Astrocyte (in vitro differentiated cells and primary cell): ENCODE results near the gene FGF12. TPM values are rescaled to one million over a fixed set of nuclear protein-coding genes. Genes with fewer than 3 reads are reported as not detected.
A peak's percentile ranks its signal among the peaks of the same experiment; 100 is the strongest.

Source experiments
- DNase-seq: peaks from one replicate; pipeline ENCODE4 v3.0.0-alpha.2; 2010; ENCODE audit warnings: low read depth
- FAIRE-seq: peaks from 2 replicates; lab custom pipeline; 2011; peaks lifted over from hg19 to GRCh38; lab: Jason Lieb, UNC
- H2AFZ ChIP-seq: 2 replicates; pipeline ENCODE4 v1.6.0; 2012; ENCODE audit warnings: low read depth, low read length, inconsistent platforms
- H3K27ac ChIP-seq: 2 replicates; pipeline ENCODE4 v1.5.1; 2011; ENCODE audit warnings: low read depth, low read length, inconsistent platforms
- H3K27me3 ChIP-seq: 2 replicates; pipeline ENCODE4 v1.6.0; 2011; ENCODE audit warnings: low read length, inconsistent platforms; ENCODE audit not compliant: insufficient read depth
- H3K36me3 ChIP-seq: 2 replicates; pipeline ENCODE4 v1.5.1; 2011; ENCODE audit warnings: low read length, inconsistent platforms; ENCODE audit not compliant: insufficient read depth
- H3K4me1 ChIP-seq: 2 replicates; pipeline ENCODE4 v1.5.1; 2011; ENCODE audit warnings: low read length, inconsistent platforms; ENCODE audit not compliant: insufficient read depth
- H3K4me2 ChIP-seq: 2 replicates; pipeline ENCODE4 v1.6.0; 2012; ENCODE audit warnings: low read length, inconsistent platforms
- H3K4me3 ChIP-seq: 2 replicates; pipeline ENCODE4 v1.5.1; 2011; ENCODE audit warnings: low read depth, mild to moderate bottlenecking, low read length, inconsistent platforms; ENCODE audit not compliant: insufficient read depth
- H3K79me2 ChIP-seq: 2 replicates; pipeline ENCODE4 v1.6.0; 2012; ENCODE audit warnings: mild to moderate bottlenecking, low read length, inconsistent platforms; ENCODE audit not compliant: insufficient read depth
- H3K9ac ChIP-seq: 2 replicates; pipeline ENCODE4 v1.6.0; 2012; ENCODE audit warnings: mild to moderate bottlenecking, low read length, inconsistent platforms
- H3K9me3 ChIP-seq: 2 replicates; pipeline ENCODE4 v1.5.1; 2012; ENCODE audit warnings: low read depth, mild to moderate bottlenecking, low read length, inconsistent platforms; ENCODE audit not compliant: insufficient read depth
- H4K20me1 ChIP-seq: 2 replicates; pipeline ENCODE4 v1.6.0; 2012; ENCODE audit warnings: low read length, inconsistent platforms; ENCODE audit not compliant: insufficient read depth
- H3K27ac Mint-ChIP-seq: one replicate; pipeline ENCODE4 v1.8.0; 2021; ENCODE audit warnings: mild to moderate bottlenecking, mixed read lengths; ENCODE audit not compliant: unreplicated experiment
- H3K27me3 Mint-ChIP-seq: one replicate; pipeline ENCODE4 v1.8.0; 2021; ENCODE audit warnings: low read depth, mixed read lengths; ENCODE audit not compliant: unreplicated experiment
- H3K36me3 Mint-ChIP-seq: one replicate; pipeline ENCODE4 v1.8.0; 2021; ENCODE audit warnings: low read depth, mixed read lengths; ENCODE audit not compliant: unreplicated experiment
- H3K4me1 Mint-ChIP-seq: one replicate; pipeline ENCODE4 v1.8.0; 2021; ENCODE audit warnings: low read depth, mixed read lengths; ENCODE audit not compliant: unreplicated experiment
- H3K4me3 Mint-ChIP-seq: one replicate; pipeline ENCODE4 v1.8.0; 2021; ENCODE audit warnings: mild to moderate bottlenecking, moderate library complexity, mixed read lengths; ENCODE audit not compliant: unreplicated experiment
- H3K9me3 Mint-ChIP-seq: one replicate; pipeline ENCODE4 v1.8.0; 2021; ENCODE audit warnings: mild to moderate bottlenecking, mixed read lengths; ENCODE audit not compliant: unreplicated experiment
- EZH2 ChIP-seq: IDR thresholded peaks from 2 replicates; pipeline ENCODE4 v1.6.1; 2012; ENCODE audit warnings: mild to moderate bottlenecking, low read length, inconsistent platforms; ENCODE audit not compliant: insufficient read depth
- total RNA-seq: library from RNA; stranded (reverse); gene quantifications from 2 replicates; pipeline ENCODE4 v1.2.1, GENCODE V29; 2021
- TF ChIP-seq, protein P1 (sequence below): IDR thresholded peaks from 2 replicates; pipeline ENCODE4 v1.5.1; 2011; ENCODE audit warnings: low read depth, mild to moderate bottlenecking, inconsistent platforms, low read length, moderate library complexity; ENCODE audit not compliant: insufficient read depth

The FGF12 gene
- total RNA-seq, 1 donor from 2014 or later: 1.4 TPM

- no peak for TF ChIP-seq EZH2
- TF ChIP-seq, protein P1, sequence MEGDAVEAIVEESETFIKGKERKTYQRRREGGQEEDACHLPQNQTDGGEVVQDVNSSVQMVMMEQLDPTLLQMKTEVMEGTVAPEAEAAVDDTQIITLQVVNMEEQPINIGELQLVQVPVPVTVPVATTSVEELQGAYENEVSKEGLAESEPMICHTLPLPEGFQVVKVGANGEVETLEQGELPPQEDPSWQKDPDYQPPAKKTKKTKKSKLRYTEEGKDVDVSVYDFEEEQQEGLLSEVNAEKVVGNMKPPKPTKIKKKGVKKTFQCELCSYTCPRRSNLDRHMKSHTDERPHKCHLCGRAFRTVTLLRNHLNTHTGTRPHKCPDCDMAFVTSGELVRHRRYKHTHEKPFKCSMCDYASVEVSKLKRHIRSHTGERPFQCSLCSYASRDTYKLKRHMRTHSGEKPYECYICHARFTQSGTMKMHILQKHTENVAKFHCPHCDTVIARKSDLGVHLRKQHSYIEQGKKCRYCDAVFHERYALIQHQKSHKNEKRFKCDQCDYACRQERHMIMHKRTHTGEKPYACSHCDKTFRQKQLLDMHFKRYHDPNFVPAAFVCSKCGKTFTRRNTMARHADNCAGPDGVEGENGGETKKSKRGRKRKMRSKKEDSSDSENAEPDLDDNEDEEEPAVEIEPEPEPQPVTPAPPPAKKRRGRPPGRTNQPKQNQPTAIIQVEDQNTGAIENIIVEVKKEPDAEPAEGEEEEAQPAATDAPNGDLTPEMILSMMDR: peak; percentile 79
- H3K27me3 Mint-ChIP-seq: no peaks in the 10 kb centered on the region
- H3K36me3 Mint-ChIP-seq: no peaks in the 10 kb centered on the region
- Histone ChIP-seq H3K27me3 (no peaks in the 10 kb centered on the region), H4K20me1 (no peaks in the 10 kb centered on the region), H3K4me1 (no peaks in the 10 kb centered on the region), H3K4me2 (no peak overlapping the region), H3K79me2 (no peaks in the 10 kb centered on the region), H3K9me3 (no peaks in the 10 kb centered on the region), H3K9ac (no peak overlapping the region), H3K27ac (no peak overlapping the region), H3K36me3 (no peaks in the 10 kb centered on the region), H3K4me3 (no peak overlapping the region), H2AFZ (no peak overlapping the region)
- H3K9me3 Mint-ChIP-seq: peaks cover 7% of the 10 kb centered on the region
- H3K27ac Mint-ChIP-seq: no peak overlapping the region
- H3K4me3 Mint-ChIP-seq: no peak overlapping the region
- no peaks in the 10 kb centered on the region for H3K4me1 Mint-ChIP-seq
- FAIRE-seq (no peak), DNase-seq (peak; percentile 33)
Observed at GRCh38 chr3:192130534-192131132, 596.7 kb downstream of the FGF12 start.

DNA sequence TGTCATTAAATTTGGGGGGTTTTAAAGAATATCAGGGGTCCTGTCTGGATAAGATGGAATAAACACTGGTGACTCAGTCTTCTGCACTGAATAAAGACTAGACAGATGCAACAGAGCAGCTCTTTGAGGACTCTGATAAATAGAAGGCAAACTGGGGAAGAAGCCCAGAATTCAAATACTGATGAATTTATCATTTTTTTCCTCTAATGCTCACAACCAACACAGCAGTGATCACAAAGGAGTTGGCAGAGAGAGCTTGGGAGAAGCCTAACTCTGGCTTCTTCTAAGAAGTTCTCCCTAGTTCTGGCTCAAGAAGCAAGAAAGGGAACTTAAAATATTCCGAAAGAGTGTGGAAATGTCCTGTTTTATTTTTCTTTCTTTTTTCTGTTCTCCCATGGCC is 597.8 kb downstream of the FGF12 start:
- FAIRE-seq (no peak), DNase-seq (no peak)
- Histone ChIP-seq H3K27me3 (no peaks in the 10 kb centered on the region), H3K9ac (no peak overlapping the region), H3K79me2 (no peaks in the 10 kb centered on the region), H3K27ac (no peak overlapping the region), H3K36me3 (no peaks in the 10 kb centered on the region), H3K4me2 (no peak overlapping the region), H4K20me1 (no peaks in the 10 kb centered on the region), H3K4me3 (no peak overlapping the region), H2AFZ (no peak overlapping the region), H3K9me3 (no peaks in the 10 kb centered on the region), H3K4me1 (no peaks in the 10 kb centered on the region)
- no peaks in the 10 kb centered on the region for H3K27me3 Mint-ChIP-seq
- H3K4me3 Mint-ChIP-seq: no peak overlapping the region
- H3K27ac Mint-ChIP-seq: no peak overlapping the region
- H3K36me3 Mint-ChIP-seq: no peaks in the 10 kb centered on the region
- TF ChIP-seq EZH2: no peak
- TF ChIP-seq, protein P1: no peak
- H3K9me3 Mint-ChIP-seq: peaks cover 7% of the 10 kb centered on the region
- no peaks in the 10 kb centered on the region for H3K4me1 Mint-ChIP-seq

DNA sequence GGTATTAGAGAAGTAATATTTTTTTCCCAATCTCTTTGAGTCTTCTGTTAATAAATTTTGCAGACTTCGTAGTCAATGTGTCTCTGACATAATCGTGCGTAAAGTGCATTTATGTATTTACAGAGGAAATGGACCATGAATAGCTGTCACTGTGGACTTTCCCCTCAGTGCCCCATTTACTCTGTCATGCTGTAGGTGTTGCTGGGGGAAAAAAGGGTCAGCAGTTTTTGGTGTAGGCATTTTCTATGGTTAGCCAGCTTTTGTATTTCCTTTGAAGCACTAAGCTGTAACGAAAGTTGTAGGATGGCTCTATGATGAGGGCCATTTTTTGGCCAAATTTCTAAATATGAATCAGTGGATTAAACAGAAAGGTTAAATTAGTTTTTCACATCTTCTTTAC is 598.4 kb downstream of the FGF12 start:
- Histone ChIP-seq H3K4me1 (no peaks in the 10 kb centered on the region), H3K9ac (no peak overlapping the region), H3K4me3 (no peak overlapping the region), H3K36me3 (no peaks in the 10 kb centered on the region), H2AFZ (no peak overlapping the region), H4K20me1 (no peaks in the 10 kb centered on the region), H3K79me2 (no peaks in the 10 kb centered on the region), H3K27me3 (no peaks in the 10 kb centered on the region), H3K9me3 (no peaks in the 10 kb centered on the region), H3K4me2 (no peak overlapping the region), H3K27ac (no peak overlapping the region)
- Mint-ChIP-seq H3K4me1 (no peaks in the 10 kb centered on the region), H3K4me3 (no peak overlapping the region), H3K27me3 (no peaks in the 10 kb centered on the region), H3K36me3 (no peaks in the 10 kb centered on the region), H3K9me3 (peaks cover 7% of the 10 kb centered on the region), H3K27ac (no peak overlapping the region)
- DNase-seq: no peak
- no peak for FAIRE-seq
- TF ChIP-seq, protein P1: no peak
- no peak for TF ChIP-seq EZH2
